Transverse colon (tissue), 4 donors: Measurements from ENCODE around the gene GRB14. TPM values are rescaled to one million over a fixed set of nuclear protein-coding genes. Genes with fewer than 3 reads are reported as not detected.

Experiments used
- DNase-seq: peaks from one replicate; pipeline ENCODE4 v3.0.0-alpha.2; 2019
- H3K27ac ChIP-seq, 4 donors: fragments of 200-600 bp; sonication (generic); 2 replicates each; pipeline ENCODE4 v1.5.1; 2016 to 2018; ENCODE audit warnings: inconsistent platforms in 4 of 4
- H3K27me3 ChIP-seq: fragments of 200-600 bp; sonication (generic); 2 replicates; pipeline ENCODE4 v1.5.1; 2017; ENCODE audit warnings: inconsistent platforms
- H3K36me3 ChIP-seq, 4 donors: fragments of 200-600 bp; sonication (generic); 2 replicates each; pipeline ENCODE4 v1.5.1; 2017 to 2019; ENCODE audit warnings: inconsistent platforms in 4 of 4
- H3K4me1 ChIP-seq, 4 donors: fragments of 200-600 bp; sonication (generic); 2 replicates each; pipeline ENCODE4 v1.5.1; 2017 to 2020; ENCODE audit warnings: inconsistent platforms in 4 of 4
- H3K4me3 ChIP-seq, 4 donors: fragments of 200-600 bp; sonication (generic); 1 replicate in 1 of 4; 2 replicates in 3 of 4; pipeline versions ENCODE4 v1.5.1 to v1.6.1; 2017 to 2019; ENCODE audit warnings: inconsistent platforms in 4 of 4
- H3K9me3 ChIP-seq, 2 donors: fragments of 200-600 bp; sonication (generic); 2 replicates each; pipeline ENCODE4 v1.5.1; 2017 to 2019; ENCODE audit warnings: inconsistent platforms in 2 of 2
- CTCF ChIP-seq, 5 experiments: fragments of 200-600 bp in 3 of 5; fragments of 450-650 bp in 2 of 5; sonication (generic) in 3 of 5; IDR thresholded peaks; 1 replicate in 2 of 5; 2 replicates in 3 of 5; pipeline ENCODE4 v1.5.1; 2016 to 2017; ENCODE audit warnings: antibody characterized with exemption in 5 of 5, inconsistent platforms in 3 of 5, mild to moderate bottlenecking in 2 of 5, moderate library complexity in 1 of 5
- EP300 ChIP-seq: sonication (generic); formaldehyde crosslinking; IDR thresholded peaks from one replicate; pipeline ENCODE4 v1.6.1; 2017; ENCODE audit warnings: antibody characterized with exemption, low read depth
- POLR2A ChIP-seq: fragments of 450-650 bp; IDR thresholded peaks from one replicate; pipeline ENCODE4 v1.6.1; 2016; ENCODE audit warnings: antibody characterized with exemption, mild to moderate bottlenecking, moderate library complexity
- POLR2AphosphoS5 ChIP-seq, 3 donors: sonication (generic); formaldehyde crosslinking; IDR thresholded peaks; one replicate each; pipeline ENCODE4 v1.6.1; 2016; ENCODE audit warnings: antibody characterized with exemption in 3 of 3
- WGBS, 2 donors: methylation state at CpG; one replicate each; pipeline ENCODE4 v1.1.5; 2018; ENCODE audit warnings: low coverage in 1 of 2; 5-methylcytosine and 5-hydroxymethylcytosine counted together
- in situ Hi-C, 4 donors: fragments of 200-750 bp; cut with MboI; loops; one replicate each; pipeline versions ENCODE4 v1.15.0 to v1.15.1; 2017; ENCODE audit warnings: low sequenced_read_pairs in 3 of 4, low pct_ligation_motif_present in 1 of 4, low pct_unique_long_range_greater_than_20kb in 1 of 4
- intact Hi-C: fragments of 100-400 bp; cut with DNase I; formaldehyde crosslinking; loops from one replicate; pipeline ENCODE4 v1.15.1; 2023; ENCODE audit warnings: low total_unique reads
- total RNA-seq, 4 donors: library from RNA; depleted of rRNA; stranded (reverse); fragments of >200 nt; gene quantifications; one replicate each; pipeline ENCODE4 v1.1.0, GENCODE V29; 2016

GRB14 gene
- total RNA-seq, 4 donors from 2014 or later: 2.5 to 3.4 TPM; not detected in 2

DNA sequence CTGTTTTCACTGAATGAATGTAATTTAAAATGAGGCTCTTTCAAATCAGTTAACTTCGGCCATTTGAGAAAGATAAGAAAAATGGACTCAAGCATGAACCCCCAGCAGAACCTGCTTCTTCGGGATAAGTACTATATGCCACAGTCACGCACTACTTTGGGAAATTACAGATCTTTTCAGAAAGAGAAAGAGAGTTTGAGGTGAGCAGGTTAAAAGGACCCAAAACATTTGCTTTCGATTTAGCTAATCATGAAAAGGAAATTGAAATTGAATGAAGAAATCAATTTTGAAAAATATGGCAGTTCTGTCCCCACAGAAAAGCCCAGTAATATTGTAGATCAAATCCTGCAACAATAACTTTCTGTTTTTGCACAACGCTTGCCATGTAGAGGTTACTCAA is 156.9 kb downstream of the GRB14 start:
- no peak for DNase-seq
- no peak for TF ChIP-seq POLR2AphosphoS5 (IDR thresholded peaks at IDR 0.05)
- no peak for TF ChIP-seq EP300
- TF ChIP-seq POLR2A: no peak
- no peak for TF ChIP-seq CTCF (IDR thresholded peaks at IDR 0.05)
- H3K9me3 ChIP-seq: no peaks in the 10 kb centered on the region
- H3K4me1 ChIP-seq: no peaks in the 10 kb centered on the region
- H3K27ac ChIP-seq: no peak overlapping the region
- H3K27me3 ChIP-seq: no peaks in the 10 kb centered on the region
- in situ Hi-C loops (no loop called here), intact Hi-C loops (no loop called here)
- H3K4me3 ChIP-seq: no peak overlapping the region
- no peaks in the 10 kb centered on the region for H3K36me3 ChIP-seq
- 76 to 88% methylated on average over 5 of the region's 5 CpGs for WGBS, 2 donors

DNA sequence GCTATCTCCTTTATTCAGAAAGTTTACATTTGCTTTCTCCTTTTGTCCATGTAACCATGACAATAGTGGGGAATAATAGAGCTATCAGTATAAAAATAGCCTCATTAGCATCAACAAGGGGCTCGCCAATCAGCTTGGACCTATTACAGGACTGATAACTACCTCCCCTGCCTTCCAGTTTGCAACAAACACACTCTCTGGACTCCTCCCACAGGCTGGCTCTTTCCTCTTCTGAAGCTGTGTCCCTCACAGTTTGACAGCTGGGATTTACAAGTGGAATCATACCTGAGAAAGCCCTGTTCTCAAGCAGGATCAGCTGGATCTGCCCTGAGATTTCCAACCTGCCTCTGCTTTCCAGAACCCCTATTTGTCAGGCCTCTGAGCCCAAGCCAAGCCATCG is 162.5 kb downstream of the GRB14 start:
- in situ Hi-C loops: no loop called here
- WGBS, 2 donors: 85% methylated on average over 2 of the region's 2 CpGs; no CpG with 5 or more reads in 1 of the 2 donors
- intact Hi-C loops: no loop called here

GRCh38 chr2:164457271-164457670 is 164.0 kb downstream of the GRB14 start:
- no peak for DNase-seq
- H3K4me1 ChIP-seq: no peaks in the 10 kb centered on the region
- no peaks in the 10 kb centered on the region for H3K9me3 ChIP-seq
- no peaks in the 10 kb centered on the region for H3K36me3 ChIP-seq
- 83 to 88% methylated on average over 1 of the region's 1 CpG for WGBS, 2 donors
- intact Hi-C loops (no loop called here), in situ Hi-C loops (no loop called here)
- no peak overlapping the region for H3K27ac ChIP-seq
- no peaks in the 10 kb centered on the region for H3K27me3 ChIP-seq
- TF ChIP-seq CTCF (IDR thresholded peaks at IDR 0.05) (no peak), EP300 (no peak), POLR2A (no peak), POLR2AphosphoS5 (IDR thresholded peaks at IDR 0.05) (no peak)
- H3K4me3 ChIP-seq: no peak overlapping the region

More for the DNA sequence above, 162.5 kb downstream of the GRB14 start:
- no peaks in the 10 kb centered on the region for H3K36me3 ChIP-seq
- no peaks in the 10 kb centered on the region for H3K9me3 ChIP-seq
- H3K4me3 ChIP-seq: no peak overlapping the region
- no peak for DNase-seq
- no peak overlapping the region for H3K27ac ChIP-seq
- no peaks in the 10 kb centered on the region for H3K27me3 ChIP-seq
- no peaks in the 10 kb centered on the region for H3K4me1 ChIP-seq
- TF ChIP-seq POLR2A: no peak

- Histone ChIP-seq H3K4me1 (no peaks in the 10 kb centered on the region), H3K4me3 (no peak overlapping the region), H3K9me3 (no peaks in the 10 kb centered on the region), H3K27ac (no peak overlapping the region), H3K27me3 (no peaks in the 10 kb centered on the region), H3K36me3 (no peaks in the 10 kb centered on the region)
- DNase-seq: no peak
- TF ChIP-seq POLR2A: no peak
- WGBS, 2 donors: 18 to 34% methylated on average over 3 to 4 of the region's 4 CpGs
- intact Hi-C loops (no loop called here), in situ Hi-C loops (no loop called here)
These were observed 164.7 kb downstream of the GRB14 start for GRCh38 chr2:164456619-164457018.

DNA sequence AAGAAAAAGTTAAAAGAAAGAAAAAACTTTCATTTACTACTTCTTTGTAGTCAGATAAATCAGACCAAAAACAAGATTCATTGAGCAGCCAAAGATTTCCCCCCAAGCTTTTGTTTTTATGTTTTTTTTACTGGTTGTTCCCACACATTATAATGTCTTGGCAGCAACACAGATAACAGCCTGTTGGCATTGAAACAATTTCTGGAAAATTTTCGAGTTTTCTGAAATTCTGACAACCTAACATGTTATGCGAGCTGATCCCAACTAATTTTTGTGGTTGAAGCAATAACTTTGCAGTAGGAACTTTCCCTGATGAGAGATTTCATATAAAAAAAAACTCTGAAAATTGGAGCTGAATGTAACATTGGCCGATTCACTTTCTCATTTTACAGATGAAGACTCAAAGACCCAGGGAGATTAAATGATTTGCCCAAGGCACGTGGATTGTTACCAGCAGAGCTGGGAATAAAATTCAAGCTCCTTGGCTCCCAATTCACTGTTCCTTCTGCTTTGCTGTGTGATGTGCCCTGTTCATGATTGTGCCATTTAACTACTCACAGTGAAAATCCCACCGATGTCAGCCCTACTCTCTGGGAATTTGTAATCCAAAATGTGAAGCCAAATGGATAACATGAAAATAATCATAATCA is 167.5 kb downstream of the GRB14 start:
- no peak for TF ChIP-seq POLR2AphosphoS5 (IDR thresholded peaks at IDR 0.05)
- TF ChIP-seq POLR2A: no peak
- no peak for TF ChIP-seq EP300
- no peak for TF ChIP-seq CTCF (IDR thresholded peaks at IDR 0.05)
- H3K4me1 ChIP-seq: no peaks in the 10 kb centered on the region
- in situ Hi-C loops: no loop called here
- DNase-seq: no peak
- no peaks in the 10 kb centered on the region for H3K9me3 ChIP-seq
- intact Hi-C loops: no loop called here
- H3K27ac ChIP-seq: no peak overlapping the region
- no peaks in the 10 kb centered on the region for H3K27me3 ChIP-seq
- WGBS, 2 donors: 67 to 68% methylated on average over 5 of the region's 5 CpGs
- no peaks in the 10 kb centered on the region for H3K36me3 ChIP-seq
- no peak overlapping the region for H3K4me3 ChIP-seq
